HCT116 (cell line): ENCODE data around the gene LILRB3. TPM values are rescaled to one million over a fixed set of nuclear protein-coding genes. Genes with fewer than 3 reads are reported as not detected.
"Not testable (repeated sequence)": the region's sequence is repeated elsewhere in the genome, so short reads cannot be mapped to it uniquely, and the experiment has no call there.

ENCODE experiments used
- ATAC-seq: fragments of 200-7000 bp; cut with Tn5 transposase; 2 replicates; pipeline ENCODE4 v1.9.1; 2020; ENCODE audit warnings: mild to moderate bottlenecking, moderate library complexity
- BruUV-seq: library from RNA; stranded (reverse); fragments of 400-500 nt; replicated peaks from 2 replicates; lab custom pipeline; 2021; lab: Mats Ljungman, UMichigan
- CTCF ChIA-PET: fragments of 300-600 bp; sonication (Branson Sonifier 250); formaldehyde crosslinking; loops from one replicate; lab custom pipeline; 2021; ENCODE audit warnings: antibody characterized with exemption; lab: Charles Lee
- POLR2A ChIA-PET: fragments of 300-600, 350-600 bp; sonication (Branson Sonifier 250); formaldehyde crosslinking; loops from one replicate; lab custom pipeline; 2021; ENCODE audit warnings: antibody characterized with exemption; lab: Charles Lee
- RAD21 ChIA-PET, 2 experiments: fragments of 300-600 bp; sonication (Branson Sonifier 250); formaldehyde crosslinking; loops; one replicate each; lab custom pipeline; 2023; ENCODE audit warnings: low total read pairs in 2 of 2; ENCODE audit not compliant: uncharacterized antibody in 2 of 2, unreplicated experiment in 2 of 2, low non-redundant PET in 1 of 2; lab: Charles Lee
- DNase-seq: peaks from one replicate; pipeline ENCODE4 v3.0.0-alpha.2; 2010; ENCODE audit warnings: low read depth, low spot score
- H2AFZ ChIP-seq: fragments of 200-600 bp; shearing (Covaris generic), sonication (generic); 2 replicates; pipeline ENCODE4 v1.6.1; 2017; ENCODE audit warnings: low read depth, mixed run types, mixed read lengths, antibody characterized with exemption, low read length; ENCODE audit not compliant: poor library complexity, severe bottlenecking
- H3K27ac ChIP-seq: 2 replicates; pipeline ENCODE4 v1.5.1; 2012; ENCODE audit warnings: low read depth, low read length
- H3K27me3 ChIP-seq: fragments of 200-600 bp; sonication (generic); 2 replicates; pipeline ENCODE4 v1.6.1; 2016; ENCODE audit warnings: mixed run types, low read length, mixed read lengths; ENCODE audit not compliant: insufficient read depth
- H3K36me3 ChIP-seq, 2 experiments: fragments of 200-500 bp in 1 of 2; fragments of 200-600 bp in 1 of 2; sonication (Bioruptor generic) in 1 of 2; sonication (generic) in 1 of 2; 2 replicates each; pipeline versions ENCODE4 v1.5.1 to v1.6.1; 2014 to 2016; ENCODE audit warnings: low read length in 2 of 2, inconsistent platforms in 1 of 2, mixed read lengths in 1 of 2, mixed run types in 1 of 2; ENCODE audit not compliant: insufficient read depth in 2 of 2, control insufficient read depth in 1 of 2
- H3K4me1 ChIP-seq, 2 experiments: fragments of 200-600 bp in 1 of 2; sonication (generic) in 1 of 2; 2 replicates each; pipeline versions ENCODE4 v1.5.1 to v1.6.1; 2012 to 2017; ENCODE audit warnings: low read length in 2 of 2, inconsistent platforms in 1 of 2, mild to moderate bottlenecking in 1 of 2, mixed read lengths in 1 of 2, mixed run types in 1 of 2, moderate library complexity in 1 of 2; ENCODE audit not compliant: insufficient read depth in 2 of 2, control insufficient read depth in 1 of 2
- H3K4me2 ChIP-seq: fragments of 200-600 bp; sonication (generic); 2 replicates; pipeline ENCODE4 v1.6.1; 2017; ENCODE audit warnings: mixed run types, low read length, mixed read lengths
- H3K4me3 ChIP-seq, 2 experiments: fragments of 200-600 bp in 1 of 2; sonication (generic) in 1 of 2; replicated peaks in 1 of 2; 2 replicates each; pipeline ENCODE4 v1.5.1; 2011 to 2016; ENCODE audit warnings: low read length in 2 of 2, control low read depth in 1 of 2, low read depth in 1 of 2, mild to moderate bottlenecking in 1 of 2, mixed read lengths in 1 of 2, mixed run types in 1 of 2
- H3K79me2 ChIP-seq: fragments of 200-600 bp; sonication (generic); 2 replicates; pipeline ENCODE4 v1.6.1; 2017; ENCODE audit warnings: mild to moderate bottlenecking, mixed run types, low read length, moderate library complexity, mixed read lengths; ENCODE audit not compliant: insufficient read depth
- H3K9ac ChIP-seq: fragments of 200-600 bp; sonication (generic); 2 replicates; pipeline ENCODE4 v1.6.1; 2016; ENCODE audit warnings: low read length, mixed read lengths
- H3K9me2 ChIP-seq: fragments of 200-600 bp; sonication (generic), shearing (Covaris generic); 2 replicates; pipeline ENCODE4 v1.6.1; 2017; ENCODE audit warnings: mixed run types, mild to moderate bottlenecking, moderate library complexity; ENCODE audit not compliant: insufficient read depth
- H3K9me3 ChIP-seq, 2 experiments: fragments of 200-500 bp in 1 of 2; fragments of 200-600 bp in 1 of 2; sonication (Bioruptor generic) in 1 of 2; sonication (generic) in 1 of 2; 2 replicates each; pipeline ENCODE4 v1.6.1; 2014 to 2017; ENCODE audit warnings: low read length in 2 of 2, mixed read lengths in 2 of 2, inconsistent platforms in 1 of 2, low read depth in 1 of 2, mild to moderate bottlenecking in 1 of 2, mixed run types in 1 of 2, moderate library complexity in 1 of 2; ENCODE audit not compliant: control insufficient read depth in 1 of 2, insufficient read depth in 1 of 2
- H4K20me1 ChIP-seq: fragments of 200-600 bp; sonication (generic), shearing (Covaris generic); 2 replicates; pipeline ENCODE4 v1.6.1; 2017; ENCODE audit warnings: mixed run types, mild to moderate bottlenecking, moderate library complexity; ENCODE audit not compliant: insufficient read depth
- CEBPB ChIP-seq: IDR thresholded peaks from 2 replicates; pipeline ENCODE4 v1.6.1; 2012; ENCODE audit warnings: low read depth
- CTCF ChIP-seq, 3 experiments: fragments of 200-600 bp in 1 of 3; sonication (generic) in 1 of 3; IDR thresholded peaks in 2 of 3; conservative IDR thresholded peaks in 1 of 3; 2 replicates each; pipeline ENCODE4 v1.5.1; 2012 to 2017; ENCODE audit warnings: low read depth in 2 of 3, low read length in 2 of 3, antibody characterized with exemption in 1 of 3, borderline replicate concordance in 1 of 3, control low read depth in 1 of 3, mild to moderate bottlenecking in 1 of 3, mixed read lengths in 1 of 3, mixed run types in 1 of 3, moderate library complexity in 1 of 3; ENCODE audit not compliant: insufficient read depth in 1 of 3
- EGR1 ChIP-seq: IDR thresholded peaks from 2 replicates; pipeline ENCODE4 v1.6.1; 2012; ENCODE audit warnings: low read depth
- ELF1 ChIP-seq: IDR thresholded peaks from 2 replicates; pipeline ENCODE4 v1.6.1; 2012; ENCODE audit warnings: low read depth, borderline replicate concordance
- JUND ChIP-seq: IDR thresholded peaks from 2 replicates; pipeline ENCODE4 v1.6.1; 2012
- RAD21 ChIP-seq: IDR thresholded peaks from 2 replicates; pipeline ENCODE4 v1.6.1; 2012; ENCODE audit warnings: low read depth, mild to moderate bottlenecking
- TCF7L2 ChIP-seq: IDR thresholded peaks from 2 replicates; pipeline ENCODE4 v1.7.0; 2011; ENCODE audit warnings: borderline replicate concordance, inconsistent platforms; ENCODE audit not compliant: insufficient read depth, insufficient read length; ENCODE audit errors: extremely low read depth
- ZBTB33 ChIP-seq: IDR thresholded peaks from 2 replicates; pipeline ENCODE4 v1.6.1; 2011; ENCODE audit warnings: mild to moderate bottlenecking, low read length, moderate library complexity; ENCODE audit not compliant: insufficient replicate concordance; ENCODE audit errors: extremely low read depth
- ZFX ChIP-seq: fragments of 450-650 bp; IDR thresholded peaks from 2 replicates; pipeline ENCODE4 v1.6.1; 2017
- ZNF274 ChIP-seq: fragments of 200-500 bp; sonication (Bioruptor generic); IDR thresholded peaks from 2 replicates; pipeline ENCODE4 v1.6.1; 2014; ENCODE audit warnings: mild to moderate bottlenecking, low read depth, low read length, inconsistent platforms
- intact Hi-C: fragments of 100-400 bp; cut with micrococcal nuclease; formaldehyde crosslinking; loops from 2 replicates; pipeline ENCODE4 v1.10.0; 2022
- total RNA-seq: library from RNA; stranded (reverse); gene quantifications from one replicate; pipeline ENCODE4 v1.2.1, GENCODE V29; 2021; ENCODE audit not compliant: unreplicated experiment

The LILRB3 gene
- total RNA-seq, 1 experiment from 2014 or later: 0.12 TPM

- no peak for TF ChIP-seq ZNF274
- TF ChIP-seq ELF1: no peak
- TF ChIP-seq RAD21: no peak
- no peak for TF ChIP-seq EGR1
Measured at GRCh38 chr19:54218960-54219661, 3.7 kb downstream of the LILRB3 start (continued).

DNA sequence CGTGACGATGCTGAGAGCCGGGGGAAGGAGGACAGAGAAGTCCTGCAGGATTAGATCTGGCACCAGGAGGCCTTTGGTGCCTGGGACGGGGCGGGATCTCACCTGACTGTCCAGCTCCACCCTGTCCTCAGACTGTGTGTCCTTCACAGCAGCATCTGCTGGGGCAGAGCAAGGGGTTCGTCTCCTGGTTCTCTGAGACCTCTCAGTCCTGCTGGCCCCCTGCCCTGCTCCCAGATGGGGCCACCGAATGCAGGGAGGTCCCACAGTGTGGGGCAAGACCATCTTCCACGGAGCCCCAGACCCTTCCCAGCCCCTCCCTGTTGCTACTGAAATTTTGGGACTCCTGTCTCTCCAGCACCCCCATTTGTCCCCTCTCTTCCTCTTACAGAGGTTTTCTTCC is 4.5 kb downstream of the LILRB3 start:
- Histone ChIP-seq H3K27ac (no peak overlapping the region), H3K9me3 (no peaks in the 10 kb centered on the region), H3K4me3 (no peak overlapping the region), H4K20me1 (no peaks in the 10 kb centered on the region), H3K4me2 (no peak overlapping the region), H3K9ac (no peak overlapping the region), H3K4me1 (no peaks in the 10 kb centered on the region), H3K27me3 (no peaks in the 10 kb centered on the region), H2AFZ (no peak overlapping the region), H3K9me2 (no peaks in the 10 kb centered on the region), H3K36me3 (no peaks in the 10 kb centered on the region), H3K79me2 (no peaks in the 10 kb centered on the region)
- DNase-seq (no peak), ATAC-seq (no peak)
- TF ChIP-seq JUND (no peak), CTCF (IDR thresholded peaks at IDR 0.05 in 2 of 3, conservative IDR thresholded peaks at IDR 0.05 in 1 of 3; ENCODE audit: borderline replicate concordance in 1 of 3, insufficient read depth in 1 of 3, low read depth in 2 of 3, low read length in 2 of 3) (no peak), ZBTB33 (no peak), ZFX (no peak), CEBPB (no peak), ELF1 (no peak), TCF7L2 (no peak)
- ChIA-PET RAD21 (no interaction called here), CTCF (no interaction called here), POLR2A (no interaction called here)
- intact Hi-C loops: no loop called here
- no TSS peak for BruUV-seq

DNA sequence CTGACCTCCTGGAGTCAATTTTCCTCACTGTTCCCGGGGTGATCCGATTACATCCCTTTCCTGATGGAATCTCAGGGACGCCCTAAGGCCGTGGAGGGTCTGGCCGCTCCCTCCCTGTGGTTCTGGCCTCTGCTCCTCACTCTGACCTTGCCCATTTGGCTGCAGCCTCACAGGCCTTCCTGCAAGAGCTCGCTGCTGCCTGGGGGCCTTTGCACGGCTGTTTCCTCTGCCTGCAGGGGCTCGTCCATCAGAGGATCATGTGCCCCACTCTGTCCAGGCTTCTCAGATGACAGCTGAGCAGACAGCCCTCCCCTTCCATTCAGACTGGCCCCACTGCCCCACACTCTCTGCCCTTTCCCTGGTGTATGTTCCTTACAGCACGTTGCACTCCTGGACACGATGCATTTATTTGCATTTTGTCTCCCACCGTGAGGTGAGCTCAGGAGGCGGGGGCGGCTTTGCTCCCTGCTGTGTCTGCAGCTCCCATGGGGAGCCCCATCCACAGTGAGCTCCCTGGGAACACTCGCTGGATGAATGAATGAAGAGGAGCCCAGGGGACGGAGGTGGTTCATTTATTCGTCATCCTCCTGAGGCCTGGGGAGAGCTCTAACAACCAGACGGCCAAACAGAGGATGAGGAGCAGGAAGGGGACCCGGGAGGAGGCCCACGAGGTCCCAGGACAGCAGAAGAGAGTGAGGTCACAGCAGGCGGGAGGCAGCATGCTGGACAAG is 5.1 kb downstream of the LILRB3 start:
- H3K4me2 ChIP-seq, intact Hi-C loops, H3K9ac ChIP-seq, POLR2A ChIA-PET, H3K9me2 ChIP-seq, ATAC-seq, BruUV-seq, H3K4me3 ChIP-seq, H2AFZ ChIP-seq, H3K27me3 ChIP-seq, RAD21 ChIA-PET, H3K36me3 ChIP-seq, DNase-seq, H4K20me1 ChIP-seq, H3K4me1 ChIP-seq, CTCF ChIA-PET, H3K79me2 ChIP-seq, H3K27ac ChIP-seq, H3K9me3 ChIP-seq: not testable (repeated sequence)
